Measurements from ENCODE around the gene ERP44.

DNA sequence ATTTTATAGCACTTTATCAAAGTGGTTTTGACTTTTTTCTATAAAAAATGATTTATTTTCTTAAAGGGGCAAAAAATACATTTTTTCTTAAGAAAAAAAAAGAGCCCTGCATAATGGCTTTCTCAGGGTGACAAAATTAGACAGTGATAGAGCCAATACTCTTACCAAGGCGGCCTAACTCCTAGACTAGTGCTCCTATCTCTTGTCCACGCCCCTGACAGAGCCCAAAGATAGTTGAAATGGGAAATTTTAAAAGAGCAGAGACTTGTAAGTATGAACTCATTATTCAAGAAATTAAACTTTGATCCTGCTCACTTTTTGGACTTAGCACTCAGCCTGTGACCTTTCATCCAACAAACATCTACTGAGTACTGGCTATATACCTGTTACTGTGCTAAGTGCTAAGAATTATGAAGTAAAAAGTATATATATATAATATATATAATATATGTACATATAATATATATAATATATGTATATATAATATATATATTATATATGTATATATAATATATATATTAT is 1.4 kb upstream of the ERP44 start:
- TF ChIP-seq, protein P1, sequence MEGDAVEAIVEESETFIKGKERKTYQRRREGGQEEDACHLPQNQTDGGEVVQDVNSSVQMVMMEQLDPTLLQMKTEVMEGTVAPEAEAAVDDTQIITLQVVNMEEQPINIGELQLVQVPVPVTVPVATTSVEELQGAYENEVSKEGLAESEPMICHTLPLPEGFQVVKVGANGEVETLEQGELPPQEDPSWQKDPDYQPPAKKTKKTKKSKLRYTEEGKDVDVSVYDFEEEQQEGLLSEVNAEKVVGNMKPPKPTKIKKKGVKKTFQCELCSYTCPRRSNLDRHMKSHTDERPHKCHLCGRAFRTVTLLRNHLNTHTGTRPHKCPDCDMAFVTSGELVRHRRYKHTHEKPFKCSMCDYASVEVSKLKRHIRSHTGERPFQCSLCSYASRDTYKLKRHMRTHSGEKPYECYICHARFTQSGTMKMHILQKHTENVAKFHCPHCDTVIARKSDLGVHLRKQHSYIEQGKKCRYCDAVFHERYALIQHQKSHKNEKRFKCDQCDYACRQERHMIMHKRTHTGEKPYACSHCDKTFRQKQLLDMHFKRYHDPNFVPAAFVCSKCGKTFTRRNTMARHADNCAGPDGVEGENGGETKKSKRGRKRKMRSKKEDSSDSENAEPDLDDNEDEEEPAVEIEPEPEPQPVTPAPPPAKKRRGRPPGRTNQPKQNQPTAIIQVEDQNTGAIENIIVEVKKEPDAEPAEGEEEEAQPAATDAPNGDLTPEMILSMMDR (IDR thresholded peaks at IDR 0.05), result no peak
- no peak for TF ChIP-seq POLR2A (IDR thresholded peaks at IDR 0.05)
- TF ChIP-seq POLR2AphosphoS5 (IDR thresholded peaks at IDR 0.05; ENCODE audit: insufficient read depth in 1 of 2, low read depth in 1 of 2), result no peak

All from vagina (tissue), 2 donors.